GM12872 (cell line): ENCODE data around the gene CRABP1.

ENCODE experiments used
- TF ChIP-seq, protein P1 (sequence below): IDR thresholded peaks from 3 replicates; pipeline ENCODE4 v1.5.1; 2011; ENCODE audit warnings: low read depth, mild to moderate bottlenecking, low read length, moderate library complexity; ENCODE audit not compliant: insufficient read depth

The CRABP1 gene

GRCh38 chr15:78325092-78325843 is 14.9 kb upstream of the CRABP1 start:
- TF ChIP-seq, protein P1, sequence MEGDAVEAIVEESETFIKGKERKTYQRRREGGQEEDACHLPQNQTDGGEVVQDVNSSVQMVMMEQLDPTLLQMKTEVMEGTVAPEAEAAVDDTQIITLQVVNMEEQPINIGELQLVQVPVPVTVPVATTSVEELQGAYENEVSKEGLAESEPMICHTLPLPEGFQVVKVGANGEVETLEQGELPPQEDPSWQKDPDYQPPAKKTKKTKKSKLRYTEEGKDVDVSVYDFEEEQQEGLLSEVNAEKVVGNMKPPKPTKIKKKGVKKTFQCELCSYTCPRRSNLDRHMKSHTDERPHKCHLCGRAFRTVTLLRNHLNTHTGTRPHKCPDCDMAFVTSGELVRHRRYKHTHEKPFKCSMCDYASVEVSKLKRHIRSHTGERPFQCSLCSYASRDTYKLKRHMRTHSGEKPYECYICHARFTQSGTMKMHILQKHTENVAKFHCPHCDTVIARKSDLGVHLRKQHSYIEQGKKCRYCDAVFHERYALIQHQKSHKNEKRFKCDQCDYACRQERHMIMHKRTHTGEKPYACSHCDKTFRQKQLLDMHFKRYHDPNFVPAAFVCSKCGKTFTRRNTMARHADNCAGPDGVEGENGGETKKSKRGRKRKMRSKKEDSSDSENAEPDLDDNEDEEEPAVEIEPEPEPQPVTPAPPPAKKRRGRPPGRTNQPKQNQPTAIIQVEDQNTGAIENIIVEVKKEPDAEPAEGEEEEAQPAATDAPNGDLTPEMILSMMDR, result no peak

DNA sequence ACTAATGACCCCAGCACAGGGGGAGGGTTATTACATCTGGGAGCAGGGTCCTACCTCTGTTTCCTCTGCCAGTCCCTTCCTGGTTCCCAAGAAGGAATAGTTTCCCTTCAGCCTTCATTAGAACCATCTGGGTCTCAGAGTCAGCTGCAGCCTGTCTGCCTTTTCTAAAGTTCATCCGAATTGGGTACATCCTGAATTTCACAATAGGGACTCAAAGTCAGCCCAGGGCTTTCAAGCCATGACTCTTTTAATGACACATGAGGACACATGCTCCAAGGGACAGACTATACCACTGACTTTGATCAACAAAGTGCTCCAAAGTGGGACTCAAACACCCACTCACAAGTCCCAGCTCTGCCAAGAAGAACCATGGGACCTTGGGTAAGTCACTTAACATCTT is 12.7 kb upstream of the CRABP1 start:
- TF ChIP-seq, protein P1, result no peak

DNA sequence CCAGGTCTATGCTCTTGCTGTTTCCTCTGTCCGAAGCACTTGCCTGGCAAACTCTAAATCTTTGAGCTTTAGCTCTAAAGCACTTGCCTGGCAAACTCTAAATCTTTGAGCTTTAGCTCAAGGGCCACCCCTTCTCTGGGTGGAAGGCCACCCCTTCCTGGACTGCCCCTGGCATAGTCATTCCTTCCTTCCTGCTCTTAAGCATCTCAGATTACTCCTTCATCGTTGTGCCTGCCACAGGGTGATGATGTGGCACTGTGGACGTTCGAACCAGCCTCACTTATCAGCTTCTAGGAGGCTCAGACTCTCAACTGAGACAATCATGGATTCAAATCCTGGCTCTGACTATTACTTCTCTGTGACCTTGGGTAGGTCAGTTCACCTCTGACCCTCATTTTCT is 10.5 kb upstream of the CRABP1 start:
- TF ChIP-seq, protein P1, result no peak

- TF ChIP-seq, protein P1, result no peak
Observed at GRCh38 chr15:78334845-78335244, 5.3 kb upstream of the CRABP1 start.

- TF ChIP-seq, protein P1, result no peak
Observed at GRCh38 chr15:78335985-78336384, 4.2 kb upstream of the CRABP1 start.

DNA sequence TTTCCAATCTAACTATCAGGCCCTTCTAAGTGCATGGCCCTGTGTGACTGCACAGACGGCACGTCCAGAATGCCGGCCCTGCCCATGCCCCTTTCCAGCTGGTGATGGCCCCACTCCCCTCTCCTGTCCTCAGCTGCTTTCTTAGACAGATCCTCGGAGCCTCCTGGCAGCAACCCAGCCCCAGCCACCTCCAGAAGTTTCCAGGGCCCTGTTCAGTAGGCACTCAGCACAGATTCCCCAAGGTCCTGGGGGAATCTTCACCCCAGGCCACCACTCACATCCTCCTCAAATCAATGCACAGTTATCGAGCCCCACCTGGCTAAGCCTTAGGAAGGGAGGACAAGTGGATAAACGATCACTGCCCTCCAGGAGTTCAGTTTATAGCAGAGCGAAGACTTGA is 1.4 kb upstream of the CRABP1 start:
- TF ChIP-seq, protein P1, result no peak

- TF ChIP-seq, protein P1, result no peak
Observed at GRCh38 chr15:78339559-78339958, 594 bp upstream of the CRABP1 start.
